ENCODE results near the gene ACP2. TPM values are rescaled to one million over a fixed set of nuclear protein-coding genes. Genes with fewer than 3 reads are reported as not detected.

Gene ACP2
- total RNA-seq, 1 experiment from 2014 or later, result 18.7 TPM

- ATAC-seq, result peak; percentile 1; the same call in 1 of the 2 replicates
Observed at GRCh38 chr11:47270331-47271271, 22.0 kb upstream of the ACP2 start.

DNA sequence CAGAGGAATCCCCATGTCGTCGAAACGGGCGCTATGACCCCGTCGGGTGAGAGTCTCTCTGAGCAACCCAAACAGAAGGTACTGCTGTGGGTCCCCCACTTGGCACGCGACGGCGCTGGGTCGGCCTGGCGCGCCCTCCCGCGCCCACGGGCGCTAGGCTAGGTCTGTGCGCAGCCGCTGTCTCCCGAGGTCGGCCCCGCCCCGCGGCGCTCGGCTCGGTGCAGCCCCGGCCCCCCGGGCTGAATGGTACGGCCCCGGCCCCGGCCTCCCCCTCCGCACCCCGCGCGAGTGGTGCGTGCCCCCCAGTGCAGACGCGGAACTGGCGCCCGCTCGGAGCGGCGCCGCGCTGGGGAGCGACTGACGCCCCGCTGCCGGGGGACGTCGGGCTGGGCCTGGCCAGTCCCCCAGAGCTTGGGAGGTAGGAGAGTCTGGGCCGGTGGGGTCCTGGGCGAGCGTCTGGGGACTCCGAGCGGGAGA, 21.3 kb upstream of the ACP2 start, which contains the start of gene MADD:
TSS of gene MADD (plus strand) at position 305 of the 477 bp plus-strand sequence.
- no peaks in the 10 kb centered on the region for H3K27me3 Mint-ChIP-seq (ENCODE audit: low read depth)
- peak; percentile 68 for DNase-seq (ENCODE audit: low spot score)
- ATAC-seq, result peak; percentile 63
- POLR2A ChIA-PET, result interaction anchor here (0.5 to 1.2 kb wide), 2 partner anchors 21 to 38 kb away, joined by 3 read pairs; partner anchors contain the start of gene ACP2
- CTCF ChIA-PET, result interaction anchor here (1.1 to 2.6 kb wide), 4 partner anchors 11 to 109 kb away, joined by 3 to 34 read pairs (median 10); partner anchors contain the start of gene NR1H3
- 0 out of 2 replicates have a peak, but pooled peaks have one; percentile 28 for TF ChIP-seq CREM (CRISPR knock-in tag; IDR thresholded peaks at IDR 0.05)
- TF ChIP-seq, protein P1, sequence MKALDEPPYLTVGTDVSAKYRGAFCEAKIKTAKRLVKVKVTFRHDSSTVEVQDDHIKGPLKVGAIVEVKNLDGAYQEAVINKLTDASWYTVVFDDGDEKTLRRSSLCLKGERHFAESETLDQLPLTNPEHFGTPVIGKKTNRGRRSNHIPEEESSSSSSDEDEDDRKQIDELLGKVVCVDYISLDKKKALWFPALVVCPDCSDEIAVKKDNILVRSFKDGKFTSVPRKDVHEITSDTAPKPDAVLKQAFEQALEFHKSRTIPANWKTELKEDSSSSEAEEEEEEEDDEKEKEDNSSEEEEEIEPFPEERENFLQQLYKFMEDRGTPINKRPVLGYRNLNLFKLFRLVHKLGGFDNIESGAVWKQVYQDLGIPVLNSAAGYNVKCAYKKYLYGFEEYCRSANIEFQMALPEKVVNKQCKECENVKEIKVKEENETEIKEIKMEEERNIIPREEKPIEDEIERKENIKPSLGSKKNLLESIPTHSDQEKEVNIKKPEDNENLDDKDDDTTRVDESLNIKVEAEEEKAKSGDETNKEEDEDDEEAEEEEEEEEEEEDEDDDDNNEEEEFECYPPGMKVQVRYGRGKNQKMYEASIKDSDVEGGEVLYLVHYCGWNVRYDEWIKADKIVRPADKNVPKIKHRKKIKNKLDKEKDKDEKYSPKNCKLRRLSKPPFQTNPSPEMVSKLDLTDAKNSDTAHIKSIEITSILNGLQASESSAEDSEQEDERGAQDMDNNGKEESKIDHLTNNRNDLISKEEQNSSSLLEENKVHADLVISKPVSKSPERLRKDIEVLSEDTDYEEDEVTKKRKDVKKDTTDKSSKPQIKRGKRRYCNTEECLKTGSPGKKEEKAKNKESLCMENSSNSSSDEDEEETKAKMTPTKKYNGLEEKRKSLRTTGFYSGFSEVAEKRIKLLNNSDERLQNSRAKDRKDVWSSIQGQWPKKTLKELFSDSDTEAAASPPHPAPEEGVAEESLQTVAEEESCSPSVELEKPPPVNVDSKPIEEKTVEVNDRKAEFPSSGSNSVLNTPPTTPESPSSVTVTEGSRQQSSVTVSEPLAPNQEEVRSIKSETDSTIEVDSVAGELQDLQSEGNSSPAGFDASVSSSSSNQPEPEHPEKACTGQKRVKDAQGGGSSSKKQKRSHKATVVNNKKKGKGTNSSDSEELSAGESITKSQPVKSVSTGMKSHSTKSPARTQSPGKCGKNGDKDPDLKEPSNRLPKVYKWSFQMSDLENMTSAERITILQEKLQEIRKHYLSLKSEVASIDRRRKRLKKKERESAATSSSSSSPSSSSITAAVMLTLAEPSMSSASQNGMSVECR (CRISPR knock-in tag; IDR thresholded peaks at IDR 0.05; ENCODE audit: borderline replicate concordance), result no peak
- peak; percentile 67 for TF ChIP-seq HMGXB4 (CRISPR knock-in tag; IDR thresholded peaks at IDR 0.05)
- peak within 1 kb of the TSS; percentile 94 for H3K27ac Mint-ChIP-seq
- peak within 1 kb of the TSS; percentile 92 for H3K4me3 Mint-ChIP-seq
- peaks cover 39% of the 10 kb centered on the region for H3K4me1 Mint-ChIP-seq
- peaks cover 6% of the 10 kb centered on the region; the same call in 1 of the 2 replicates for H3K36me3 Mint-ChIP-seq
- no peaks in the 10 kb centered on the region for H3K9me3 Mint-ChIP-seq

More at GRCh38 chr11:47270331-47271271, 22.0 kb upstream of the ACP2 start:
- CTCF ChIA-PET, result interaction anchor here (0.7 to 2.6 kb wide), 6 partner anchors 12 to 110 kb away, joined by 3 to 34 read pairs (median 4); partner anchors contain the start of genes ACP2 and NR1H3
- Mint-ChIP-seq H3K36me3 (peaks cover 13% of the 10 kb centered on the region), H3K4me3 (peak overlapping the region; percentile 75), H3K27ac (peak overlapping the region; percentile 76), H3K27me3 (ENCODE audit: low read depth) (no peaks in the 10 kb centered on the region), H3K4me1 (peaks cover 39% of the 10 kb centered on the region), H3K9me3 (no peaks in the 10 kb centered on the region)
- TF ChIP-seq HMGXB4 (CRISPR knock-in tag; IDR thresholded peaks at IDR 0.05) (0 out of 2 replicates have a peak, but pooled peaks have one; percentile 24), NR1H2 (CRISPR knock-in tag; IDR thresholded peaks at IDR 0.05) (no peak)
- DNase-seq (ENCODE audit: low spot score), result no peak
- POLR2A ChIA-PET, result interaction anchor here (0.6 to 1.2 kb wide), 4 partner anchors 13 to 34 kb away, joined by 3 to 7 read pairs (median 4); partner anchors contain the start of genes ACP2 and NR1H3

DNA sequence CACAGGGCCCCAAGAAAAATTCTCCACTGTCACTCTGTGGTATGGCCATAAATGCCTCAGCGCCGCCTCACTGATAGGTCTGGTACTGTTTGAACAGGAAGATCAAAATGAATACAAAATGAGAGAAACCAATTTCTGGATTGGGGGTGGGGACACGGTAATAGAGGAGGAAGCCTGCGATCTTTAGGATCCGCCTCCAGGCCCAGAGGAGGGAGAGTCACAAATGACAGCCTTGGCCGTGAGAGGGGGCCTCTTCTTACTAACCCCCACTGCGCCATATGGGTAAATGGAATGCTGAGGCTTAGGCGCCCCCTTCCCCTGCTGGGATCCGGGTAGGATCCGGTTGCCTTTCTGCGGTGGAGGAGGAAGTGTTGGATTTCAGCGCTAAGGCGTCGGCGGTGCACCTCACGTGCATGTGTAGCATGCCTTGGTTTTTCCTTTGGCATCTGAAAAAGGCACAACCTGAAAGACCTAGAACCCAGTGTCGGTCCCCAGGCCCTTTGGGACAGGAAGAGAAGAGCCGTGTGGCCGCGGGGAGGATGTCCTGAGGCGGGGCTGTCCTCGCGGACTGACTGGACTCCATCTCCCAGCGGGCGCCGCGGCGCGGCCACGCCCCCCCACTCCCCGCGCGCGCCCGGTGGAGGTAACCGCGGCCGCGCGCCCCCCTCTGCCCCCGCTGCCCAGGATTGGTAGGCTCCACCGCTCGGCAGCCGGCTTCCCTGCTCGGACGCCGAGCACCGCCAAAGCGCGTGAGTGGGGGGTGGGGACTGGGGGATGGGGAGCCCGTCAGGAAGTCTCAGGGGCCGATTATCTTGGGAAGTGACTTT, 20.6 kb upstream of the ACP2 start:
- Mint-ChIP-seq H3K36me3 (no peaks in the 10 kb centered on the region; the same call in 1 of the 2 replicates), H3K9me3 (no peaks in the 10 kb centered on the region), H3K4me3 (peak overlapping the region; percentile 92), H3K27ac (peak overlapping the region; percentile 94), H3K4me1 (peaks cover 39% of the 10 kb centered on the region), H3K27me3 (ENCODE audit: low read depth) (no peaks in the 10 kb centered on the region)
- POLR2A ChIA-PET, result interaction anchor here (0.5 to 1.7 kb wide), 3 partner anchors 10 to 38 kb away, joined by 3 to 9 read pairs (median 3); partner anchors contain the start of gene NR1H3
- peak; percentile 72 for ATAC-seq
- DNase-seq (ENCODE audit: low spot score), result peak; percentile 91
- CTCF ChIA-PET, result interaction anchor here (1.1 to 2.6 kb wide), 7 partner anchors 10 to 91 kb away, joined by 3 to 34 read pairs (median 8); partner anchors contain the start of genes ACP2 and NR1H3
- no peak for TF ChIP-seq TP53 (CRISPR knock-in tag; IDR thresholded peaks at IDR 0.05)
- no peak for TF ChIP-seq ZNF317 (CRISPR knock-in tag; IDR thresholded peaks at IDR 0.05; ENCODE audit: borderline replicate concordance, low read depth)
- TF ChIP-seq ZNF396 (CRISPR knock-in tag; IDR thresholded peaks at IDR 0.05; ENCODE audit: borderline replicate concordance), result no peak
- no peak for TF ChIP-seq CDX4 (CRISPR knock-in tag; IDR thresholded peaks at IDR 0.05; ENCODE audit: borderline replicate concordance)
- no peak for TF ChIP-seq USF2 (CRISPR knock-in tag; IDR thresholded peaks at IDR 0.05)
- TF ChIP-seq, protein P2, sequence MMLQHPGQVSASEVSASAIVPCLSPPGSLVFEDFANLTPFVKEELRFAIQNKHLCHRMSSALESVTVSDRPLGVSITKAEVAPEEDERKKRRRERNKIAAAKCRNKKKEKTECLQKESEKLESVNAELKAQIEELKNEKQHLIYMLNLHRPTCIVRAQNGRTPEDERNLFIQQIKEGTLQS (CRISPR knock-in tag; conservative IDR thresholded peaks at IDR 0.05), result no peak
- no peak for TF ChIP-seq ESRRA (CRISPR knock-in tag; IDR thresholded peaks at IDR 0.05; ENCODE audit: borderline replicate concordance)
- TF ChIP-seq, protein P3, sequence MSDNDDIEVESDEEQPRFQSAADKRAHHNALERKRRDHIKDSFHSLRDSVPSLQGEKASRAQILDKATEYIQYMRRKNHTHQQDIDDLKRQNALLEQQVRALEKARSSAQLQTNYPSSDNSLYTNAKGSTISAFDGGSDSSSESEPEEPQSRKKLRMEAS (CRISPR knock-in tag; IDR thresholded peaks at IDR 0.05), result peak; percentile 73
